Mesodermal cell (in vitro differentiated cells): ENCODE measurements around the gene COG8.
"Not testable (repeated sequence)": the region's sequence is repeated elsewhere in the genome, so short reads cannot be mapped to it uniquely, and the experiment has no call there.

Experiments used
- H3K27ac ChIP-seq: 2 replicates; pipeline ENCODE4 v1.7.0; 2013; ENCODE audit warnings: mild to moderate bottlenecking, low read depth, low read length, moderate library complexity; ENCODE audit not compliant: severe bottlenecking
- H3K36me3 ChIP-seq: 2 replicates; pipeline ENCODE4 v1.7.1; 2013; ENCODE audit warnings: mild to moderate bottlenecking, low read length, moderate library complexity; ENCODE audit not compliant: control insufficient read depth, insufficient read depth
- H3K4me1 ChIP-seq: one replicate; pipeline ENCODE4 v1.7.1; 2013; ENCODE audit warnings: mild to moderate bottlenecking, low read length; ENCODE audit not compliant: insufficient read depth, control insufficient read depth, poor library complexity, severe bottlenecking
- H3K4me3 ChIP-seq: 2 replicates; pipeline ENCODE4 v1.7.0; 2013; ENCODE audit warnings: low read length, control low read depth, mild to moderate bottlenecking; ENCODE audit not compliant: insufficient read depth, poor library complexity, severe bottlenecking; ENCODE audit errors: extremely low read depth
- H3K9me3 ChIP-seq: 2 replicates; pipeline ENCODE4 v1.7.1; 2013; ENCODE audit warnings: mild to moderate bottlenecking, low read length, moderate library complexity; ENCODE audit not compliant: control insufficient read depth
- WGBS, 2 experiments: methylation state at CpG; one replicate each; pipeline ENCODE4 v1.1.5; 2013; ENCODE audit warnings: missing lambda C conversion rate in 2 of 2; ENCODE audit not compliant: insufficient coverage in 2 of 2; 5-methylcytosine and 5-hydroxymethylcytosine counted together

COG8 gene

GRCh38 chr16:69368866-69369265 is 29.5 kb upstream of the COG8 start:
- H3K4me3 ChIP-seq: no peak overlapping the region
- peak overlapping the region; percentile 86 for H3K27ac ChIP-seq
- H3K4me1 ChIP-seq: peaks cover 27% of the 10 kb centered on the region
- peaks cover 89% of the 10 kb centered on the region for H3K36me3 ChIP-seq
- no peaks in the 10 kb centered on the region for H3K9me3 ChIP-seq
- WGBS, 2 experiments: 95 to 96% methylated on average over 2 to 3 of the region's 4 CpGs

GRCh38 chr16:69367980-69368379 is 28.6 kb upstream of the COG8 start:
- Histone ChIP-seq H3K4me3 (no peak overlapping the region), H3K4me1 (peaks cover 27% of the 10 kb centered on the region), H3K36me3 (peaks cover 88% of the 10 kb centered on the region), H3K27ac (peak overlapping the region; percentile 86), H3K9me3 (no peaks in the 10 kb centered on the region)
- 65 to 88% methylated on average over 6 to 7 of the region's 7 CpGs for WGBS, 2 experiments

- Histone ChIP-seq H3K36me3 (peaks cover 77% of the 10 kb centered on the region), H3K27ac (no peak overlapping the region), H3K9me3 (no peaks in the 10 kb centered on the region), H3K4me1 (peaks cover 27% of the 10 kb centered on the region), H3K4me3 (no peak overlapping the region)
- 97 to 100% methylated on average over 4 to 5 of the region's 7 CpGs for WGBS, 2 experiments
Measured at GRCh38 chr16:69366431-69366830, 27.1 kb upstream of the COG8 start.

- H3K36me3 ChIP-seq: peaks cover 74% of the 10 kb centered on the region
- H3K4me3 ChIP-seq: no peak overlapping the region
- peaks cover 27% of the 10 kb centered on the region for H3K4me1 ChIP-seq
- WGBS, 2 experiments: 100% methylated on average over 1 to 2 of the region's 2 CpGs
- H3K9me3 ChIP-seq: no peaks in the 10 kb centered on the region
- H3K27ac ChIP-seq: no peak overlapping the region
Measured at GRCh38 chr16:69365901-69366300, 26.5 kb upstream of the COG8 start.

GRCh38 chr16:69364088-69364487 is 24.7 kb upstream of the COG8 start:
- no peak overlapping the region for H3K27ac ChIP-seq
- WGBS, 2 experiments: 100% methylated on average over 1 of the region's 2 CpGs; no CpG with 5 or more reads in 1 of the 2 experiments
- peaks cover 70% of the 10 kb centered on the region for H3K36me3 ChIP-seq
- peaks cover 25% of the 10 kb centered on the region for H3K4me1 ChIP-seq
- no peak overlapping the region for H3K4me3 ChIP-seq
- H3K9me3 ChIP-seq: no peaks in the 10 kb centered on the region

GRCh38 chr16:69363281-69363717 is 23.9 kb upstream of the COG8 start:
- Histone ChIP-seq H3K4me3 (no peak overlapping the region), H3K36me3 (peaks cover 63% of the 10 kb centered on the region), H3K9me3 (no peaks in the 10 kb centered on the region), H3K27ac (no peak overlapping the region), H3K4me1 (peaks cover 17% of the 10 kb centered on the region)
- WGBS, 2 experiments: 89 to 91% methylated on average over 4 to 5 of the region's 5 CpGs

- H3K4me3 ChIP-seq, H3K4me1 ChIP-seq, H3K9me3 ChIP-seq, H3K27ac ChIP-seq: not testable (repeated sequence)
- H3K36me3 ChIP-seq: peaks cover 56% of the 10 kb centered on the region
- 95 to 96% methylated on average over 6 to 9 of the region's 9 CpGs for WGBS, 2 experiments
Measured at GRCh38 chr16:69360070-69360469, 20.7 kb upstream of the COG8 start.

GRCh38 chr16:69351309-69352027 is 12.1 kb upstream of the COG8 start, which contains the start of gene TMED6:
Gene TMED6 (minus strand): TSS chr16:69351786. CDS start chr16:69351753, 33 bp downstream.
- Histone ChIP-seq H3K4me1 (no peaks in the 10 kb centered on the region), H3K4me3 (no peak within 1 kb of the TSS), H3K9me3 (no peaks in the 10 kb centered on the region), H3K27ac (no peak within 1 kb of the TSS), H3K36me3 (peaks cover 30% of the 10 kb centered on the region)
- 91 to 96% methylated on average over 10 to 12 of the region's 12 CpGs for WGBS, 2 experiments

- no peaks in the 10 kb centered on the region for H3K9me3 ChIP-seq
- H3K4me1 ChIP-seq: no peaks in the 10 kb centered on the region
- H3K36me3 ChIP-seq: peaks cover 32% of the 10 kb centered on the region
- no peak overlapping the region for H3K4me3 ChIP-seq
- 87 to 93% methylated on average over 3 to 4 of the region's 6 CpGs for WGBS, 2 experiments
- no peak overlapping the region for H3K27ac ChIP-seq
Measured at GRCh38 chr16:69350536-69351133, 11.3 kb upstream of the COG8 start.

GRCh38 chr16:69349536-69349935 is 10.2 kb upstream of the COG8 start:
- Histone ChIP-seq H3K36me3 (peaks cover 32% of the 10 kb centered on the region), H3K4me3 (no peak overlapping the region), H3K4me1 (no peaks in the 10 kb centered on the region), H3K9me3 (no peaks in the 10 kb centered on the region), H3K27ac (no peak overlapping the region)
- WGBS, 2 experiments: 89 to 90% methylated on average over 8 to 10 of the region's 10 CpGs

- Histone ChIP-seq H3K4me3 (no peak overlapping the region), H3K27ac (no peak overlapping the region), H3K9me3 (no peaks in the 10 kb centered on the region), H3K4me1 (no peaks in the 10 kb centered on the region), H3K36me3 (peaks cover 40% of the 10 kb centered on the region)
- 97 to 100% methylated on average over 4 to 6 of the region's 6 CpGs for WGBS, 2 experiments
Measured at GRCh38 chr16:69348222-69348621, 8.9 kb upstream of the COG8 start.
